GM19397 (cell line): ENCODE measurements around the gene OCA2.

Source experiments
- ATAC-seq: cut with Tn5 transposase; IDR thresholded peaks from one replicate; pipeline ENCODE4 v1.9.1; 2021; ENCODE audit warnings: mild to moderate bottlenecking, moderate library complexity; ENCODE audit not compliant: unreplicated experiment

The OCA2 gene

DNA sequence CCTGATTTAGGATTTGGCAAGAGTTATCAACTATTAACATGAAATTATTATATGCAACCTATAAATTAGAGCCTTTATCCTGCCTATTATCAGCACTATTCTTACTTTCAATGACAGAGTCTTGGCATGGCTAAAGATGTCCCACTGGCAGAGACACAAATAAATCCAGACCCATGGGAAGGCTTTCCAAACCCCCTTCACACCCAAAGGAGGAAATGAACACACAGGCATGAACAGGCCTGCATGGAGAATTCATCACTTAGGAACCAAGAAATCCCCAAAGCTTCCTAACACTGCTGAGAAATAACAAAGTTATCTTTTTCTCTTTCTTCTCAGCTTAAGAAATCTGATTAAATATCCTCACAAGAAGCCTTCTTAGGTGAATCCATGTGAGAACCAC is 213.9 kb downstream of the OCA2 start:
- ATAC-seq, result no peak

DNA sequence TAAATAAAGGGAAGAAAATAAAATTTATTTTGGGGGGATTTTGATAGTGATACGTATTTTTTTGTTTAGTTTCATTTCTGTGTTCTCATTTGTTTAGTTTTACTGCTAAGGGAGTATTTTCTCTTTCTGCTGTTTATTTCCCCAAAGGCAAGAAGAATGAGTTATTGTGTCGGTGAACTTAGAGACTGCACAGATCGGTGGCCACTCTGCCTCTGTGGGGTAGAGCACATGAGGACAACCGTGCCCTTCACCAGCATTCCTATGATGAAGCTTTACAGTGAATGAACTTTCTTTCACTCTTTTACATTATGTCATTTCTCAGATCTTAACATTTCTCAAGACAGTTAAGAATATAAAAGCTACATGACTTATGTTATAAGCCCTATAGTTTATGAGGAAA is 214.4 kb downstream of the OCA2 start:
- ATAC-seq, result no peak

DNA sequence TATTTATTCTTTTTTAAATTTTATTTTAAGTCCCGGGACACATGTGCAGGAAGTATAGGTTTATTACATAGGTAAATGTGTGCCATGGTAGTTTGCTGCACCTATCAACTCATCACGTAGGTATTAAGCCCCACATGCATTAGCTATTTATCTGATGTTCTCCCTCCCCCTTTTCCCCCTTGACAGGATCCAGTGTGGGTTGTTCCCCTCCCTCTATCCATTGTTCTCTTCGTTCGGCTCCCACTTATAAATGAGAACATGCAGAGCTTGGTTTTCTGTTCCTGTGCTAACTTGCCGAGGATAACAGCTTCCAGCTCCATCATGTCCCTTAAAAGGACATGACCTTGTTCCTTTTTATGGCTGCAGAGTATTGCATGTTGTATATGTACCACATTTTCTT is 220.3 kb downstream of the OCA2 start:
- no peak for ATAC-seq

DNA sequence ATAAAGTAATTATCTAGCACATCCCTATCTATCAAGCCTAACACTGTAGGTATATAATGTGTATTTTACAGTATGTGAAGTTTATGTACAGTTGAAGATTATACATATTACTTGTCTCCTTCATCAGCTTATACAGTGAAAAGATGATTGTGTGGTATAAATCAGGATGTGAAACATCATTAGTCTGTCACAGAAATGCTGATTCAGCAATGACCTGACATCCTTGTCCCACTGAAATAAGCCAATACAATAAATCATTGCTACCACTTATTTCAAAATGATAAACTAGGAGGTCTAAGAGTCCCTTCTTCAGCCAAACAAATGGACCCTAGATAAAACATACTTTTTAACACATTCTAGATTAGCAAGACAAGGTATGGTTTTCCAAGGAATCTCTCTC is 225.3 kb downstream of the OCA2 start:
- no peak for ATAC-seq

DNA sequence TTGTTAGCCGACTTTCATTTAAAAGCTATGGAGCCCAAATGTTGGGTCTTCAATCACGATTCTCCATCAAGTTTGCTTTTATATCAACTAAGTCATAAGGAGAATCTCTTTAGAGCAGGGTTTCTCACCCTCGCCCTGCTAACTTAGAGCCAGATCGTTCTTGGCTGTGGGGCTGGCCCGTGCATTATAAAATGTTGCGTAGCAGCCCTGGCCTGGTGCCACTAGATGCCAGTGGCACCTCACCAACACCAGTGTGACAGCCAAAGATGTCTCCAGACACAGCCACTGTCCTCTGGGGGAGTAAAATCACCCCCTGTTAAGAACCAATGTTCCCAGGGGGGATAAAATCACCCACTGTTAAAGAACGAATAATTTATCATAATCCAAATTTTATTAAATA is 226.1 kb downstream of the OCA2 start:
- no peak for ATAC-seq

DNA sequence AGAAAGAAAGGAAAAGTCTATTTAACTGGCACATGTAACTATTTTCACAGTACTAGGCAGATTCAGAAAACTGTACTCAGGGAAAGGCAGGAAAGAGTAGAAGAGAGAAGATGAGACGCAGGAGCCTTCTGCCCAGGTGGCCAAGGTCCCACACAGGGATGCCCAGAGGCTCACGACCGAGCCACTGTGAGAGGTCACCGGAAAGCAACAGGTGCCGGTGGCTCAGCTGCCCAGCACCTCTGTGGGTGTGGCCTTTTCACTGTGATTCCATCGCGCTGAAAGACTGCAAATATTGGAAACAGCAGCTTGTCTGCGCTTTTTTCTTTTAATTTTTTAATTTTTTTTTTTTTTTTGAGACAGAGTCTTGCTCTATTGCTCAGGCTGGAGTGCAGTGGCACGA is 226.8 kb downstream of the OCA2 start:
- ATAC-seq, result no peak

DNA sequence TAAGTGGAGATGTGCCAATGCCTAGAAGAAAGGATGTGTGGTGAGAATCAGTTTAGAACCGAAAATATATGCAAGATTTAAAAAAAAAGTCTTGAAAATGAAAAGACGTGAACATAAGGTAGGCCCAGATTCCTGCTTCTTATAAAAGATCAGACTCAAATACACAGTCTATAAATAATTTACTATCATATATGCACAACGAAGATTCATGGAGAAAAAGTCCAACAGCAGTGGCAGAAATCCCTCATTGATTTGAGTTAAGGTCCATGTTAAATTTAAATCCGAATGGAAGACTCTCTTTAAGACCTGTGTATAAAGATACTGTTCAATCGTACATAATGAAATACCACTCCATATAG is 227.2 kb downstream of the OCA2 start:
- ATAC-seq, result no peak

DNA sequence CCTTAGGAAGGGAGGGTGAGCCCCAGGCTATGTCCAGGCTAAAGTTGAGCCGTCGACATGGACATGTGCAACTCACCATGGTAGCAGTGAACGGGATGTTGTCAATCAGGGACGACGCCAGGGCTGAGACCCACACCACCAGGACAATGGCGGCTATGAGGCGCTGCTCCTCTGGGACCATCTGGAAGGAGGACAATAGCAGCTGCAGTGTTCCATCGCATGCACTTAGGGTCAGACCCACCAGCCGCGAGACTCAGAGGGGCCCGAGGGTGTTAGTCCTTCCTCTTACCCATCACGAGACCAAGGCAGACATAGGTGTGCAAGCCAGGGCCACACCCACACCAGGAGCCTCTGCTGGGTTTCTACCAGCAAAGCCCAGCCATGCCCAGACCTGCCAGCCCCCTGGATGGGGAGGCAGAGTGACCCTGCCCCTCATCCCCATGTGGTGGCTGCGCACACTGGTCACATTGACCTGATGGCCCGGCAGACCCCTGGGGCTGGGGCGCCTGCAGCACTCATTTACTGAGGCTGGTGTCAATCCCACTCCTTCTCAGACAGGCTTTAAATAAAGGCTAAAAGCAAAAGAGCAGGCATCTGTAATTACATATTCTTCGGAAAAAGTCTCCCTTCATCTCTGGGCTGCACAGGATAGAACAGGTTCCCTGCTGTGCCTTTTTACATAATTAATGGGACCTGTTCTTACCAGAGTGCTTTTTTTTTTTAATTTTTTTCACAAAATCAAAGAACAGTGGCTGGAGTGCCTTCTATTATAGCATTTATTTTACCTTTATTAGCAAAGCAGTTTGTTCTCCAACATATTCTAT is 227.8 kb downstream of the OCA2 start:
- ATAC-seq, result no peak

DNA sequence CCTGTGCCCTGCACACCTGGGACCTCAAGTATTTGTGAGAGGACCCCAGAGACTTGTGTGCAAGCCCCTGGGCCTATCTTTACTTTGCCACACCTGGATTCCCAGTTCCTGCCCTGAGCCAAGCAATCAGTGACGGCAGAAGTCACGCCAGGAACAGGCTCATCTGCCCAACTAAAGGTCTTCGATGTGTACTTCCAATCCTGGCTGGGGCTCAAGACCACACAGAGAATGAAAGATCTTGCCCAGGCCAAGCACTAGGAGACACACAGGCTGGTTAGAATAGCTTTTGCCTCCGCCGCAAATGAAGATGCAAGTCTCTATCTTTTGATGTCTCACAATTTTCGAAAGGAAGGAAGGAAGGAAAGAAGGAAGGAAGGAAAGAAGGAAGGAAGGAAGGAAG is 228.8 kb downstream of the OCA2 start:
- ATAC-seq, result no peak

DNA sequence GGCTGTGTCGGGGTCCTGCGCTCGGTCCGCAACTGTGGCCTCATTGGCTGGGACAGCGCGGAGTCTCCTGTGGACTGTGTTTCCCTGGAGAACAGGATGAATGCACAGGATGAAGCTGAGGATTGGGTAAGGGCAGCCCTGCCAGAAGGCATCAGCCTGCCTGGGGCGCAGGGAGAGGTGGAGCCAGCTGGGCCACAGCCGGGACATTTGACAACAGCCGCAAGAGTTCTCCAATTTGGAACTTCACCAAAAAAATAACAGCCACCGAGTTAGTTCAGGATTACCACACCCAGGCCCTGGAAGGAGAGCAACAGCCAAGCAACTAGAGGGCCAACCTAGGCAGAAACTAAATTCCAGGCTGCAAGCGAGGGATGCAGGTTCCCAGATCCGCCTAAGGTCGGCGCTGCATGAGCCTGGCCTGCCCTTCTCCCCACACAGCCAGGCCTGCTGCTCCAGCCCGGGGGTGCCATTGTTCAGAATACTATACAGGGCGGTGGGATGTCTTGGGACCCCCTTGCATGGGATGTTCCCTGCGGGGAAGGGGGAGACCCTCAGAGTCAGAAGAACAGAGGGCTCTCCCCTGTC is 229.3 kb downstream of the OCA2 start:
- ATAC-seq, result no peak

DNA sequence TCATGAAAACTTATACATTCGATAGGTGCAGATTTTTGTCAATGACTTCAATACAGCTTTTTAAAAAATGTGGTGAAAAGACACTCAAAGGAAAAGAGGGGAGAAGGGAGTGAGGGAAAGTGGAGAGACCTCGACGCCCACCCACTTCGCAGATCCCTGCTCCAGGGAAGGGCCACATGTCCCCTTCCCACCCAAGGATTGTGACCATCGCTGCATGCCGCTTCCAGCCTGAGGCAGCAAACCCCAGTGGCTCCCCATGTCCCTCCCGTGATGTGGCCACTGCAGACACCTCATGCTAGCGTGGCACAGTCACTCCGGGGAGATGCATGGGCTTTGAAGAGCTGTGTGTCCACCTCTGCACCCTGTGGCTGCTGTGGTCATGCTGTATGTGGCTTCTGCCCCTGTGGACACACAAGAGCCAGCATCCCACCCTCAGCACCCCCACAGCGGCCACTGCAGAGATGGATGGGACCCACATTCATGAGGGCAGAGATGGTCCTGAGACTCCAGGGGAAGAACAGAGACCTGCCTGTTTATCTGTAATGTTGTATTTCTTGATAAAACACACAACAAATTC is 230.2 kb downstream of the OCA2 start:
- ATAC-seq, result no peak

DNA sequence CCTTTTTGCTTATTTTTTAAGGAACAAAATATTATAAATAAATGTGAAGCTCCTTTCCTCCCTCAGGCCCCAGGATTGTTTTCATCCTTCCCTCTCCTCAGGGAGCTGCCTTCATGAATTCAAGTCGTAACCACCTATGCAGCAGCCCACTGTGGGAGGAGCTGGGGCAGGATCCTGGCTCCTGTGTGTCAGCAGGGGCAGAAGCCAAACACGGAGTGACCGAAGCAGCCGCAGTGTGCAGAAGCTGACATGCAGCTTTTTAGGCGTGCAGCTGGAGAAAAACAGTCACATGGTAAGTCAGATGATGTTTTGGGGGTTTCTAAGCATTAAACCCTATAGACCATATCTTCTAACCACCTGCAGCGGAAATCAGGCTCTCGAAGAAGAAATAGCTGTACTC is 231.3 kb downstream of the OCA2 start:
- no peak for ATAC-seq

DNA sequence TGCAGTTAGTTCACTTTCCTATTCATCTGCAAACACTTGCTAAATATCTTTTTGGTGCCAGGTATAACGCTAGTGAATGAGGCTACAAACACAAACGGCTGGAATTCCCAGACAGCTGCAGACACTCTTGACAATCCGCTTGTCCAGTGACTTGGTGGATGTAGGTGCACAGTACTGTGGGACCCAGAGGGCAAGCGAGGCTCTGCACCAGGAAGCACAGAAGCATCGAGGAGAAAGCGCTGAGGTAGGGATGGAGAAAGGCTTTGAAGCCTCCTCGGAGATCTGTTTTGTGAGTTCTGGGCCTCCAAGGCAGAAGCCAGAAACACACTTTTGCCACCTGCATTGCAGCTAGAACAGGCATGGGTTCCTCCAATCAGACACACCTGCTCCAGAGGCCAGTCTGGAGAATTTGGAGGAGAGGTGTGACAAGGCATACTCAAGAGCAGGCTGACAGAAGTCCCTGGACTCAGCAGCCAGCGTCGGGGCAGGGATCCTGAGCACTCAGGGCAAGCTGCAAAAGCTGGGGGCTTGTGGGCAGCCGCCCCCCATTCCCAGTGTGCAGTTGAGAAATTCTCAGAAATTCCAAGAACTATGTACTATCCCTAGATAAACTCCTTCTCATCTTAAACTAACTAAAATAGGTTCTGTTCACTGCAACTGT is 232.5 kb downstream of the OCA2 start:
- no peak for ATAC-seq

DNA sequence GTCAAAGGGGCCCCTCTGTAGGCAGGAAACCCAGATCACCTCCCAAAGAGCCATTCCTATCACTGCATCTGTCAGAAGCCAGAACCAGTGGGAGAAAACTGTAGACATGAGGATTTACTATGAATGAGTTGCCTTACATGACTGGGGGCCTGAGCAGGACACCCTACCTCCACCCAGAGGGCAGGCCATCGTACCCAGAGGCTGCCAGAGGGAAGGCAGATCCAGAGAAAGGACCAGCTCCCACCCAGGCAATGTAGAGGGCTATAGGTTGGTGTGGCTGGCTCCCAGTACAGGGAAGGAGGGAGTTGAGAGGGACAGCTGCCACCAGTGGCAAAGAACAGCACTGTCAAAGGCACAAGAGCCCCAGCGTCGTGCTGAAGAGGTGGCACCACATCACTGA is 233.2 kb downstream of the OCA2 start:
- no peak for ATAC-seq

DNA sequence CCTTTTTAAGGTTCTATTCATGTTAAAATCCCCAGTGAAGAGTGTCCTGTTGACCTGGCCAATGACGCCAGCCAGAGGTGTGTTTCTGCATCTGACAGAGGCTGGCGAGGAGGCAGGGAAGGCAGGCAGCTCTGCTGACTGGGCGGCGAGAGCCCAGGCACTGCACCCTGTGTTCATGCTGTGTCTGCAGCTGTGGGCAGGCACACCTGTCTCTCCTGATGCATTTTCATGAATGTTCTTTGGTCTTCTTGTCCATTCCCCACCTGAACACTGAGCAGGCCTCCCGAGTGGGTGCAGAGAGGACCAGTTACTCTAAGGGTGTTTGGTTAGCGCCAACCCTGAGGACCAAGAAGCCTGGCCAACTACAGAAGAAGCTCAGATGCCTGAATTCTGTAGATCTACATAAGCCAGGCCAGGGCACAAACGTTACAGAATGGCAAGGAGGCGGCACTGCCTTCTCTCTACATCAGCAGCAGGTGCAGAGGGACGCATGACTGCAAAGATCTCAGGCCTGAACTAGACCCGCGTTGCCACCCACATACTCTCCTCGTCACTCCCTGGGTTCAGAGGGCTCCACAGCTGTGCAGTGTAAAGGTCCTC is 233.7 kb downstream of the OCA2 start:
- ATAC-seq, result no peak

DNA sequence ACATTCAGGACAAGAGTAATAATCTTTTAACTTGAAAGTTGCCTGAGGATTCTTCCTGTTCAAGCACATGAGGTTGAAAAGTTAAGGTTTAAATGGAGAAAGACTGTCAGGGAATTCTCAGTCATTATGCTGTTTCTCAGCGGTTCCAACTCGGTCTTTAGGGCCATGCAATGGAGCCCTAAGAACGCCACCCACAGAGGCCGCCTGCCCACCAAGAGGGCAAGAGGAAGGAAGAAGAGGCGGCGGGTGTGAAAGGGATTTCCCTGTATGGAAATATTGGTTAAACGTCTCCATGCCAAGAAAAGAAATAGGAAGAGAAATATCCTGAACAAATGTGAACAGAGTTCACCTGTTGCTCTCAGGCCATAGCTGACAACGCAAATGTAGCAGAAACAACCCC is 234.4 kb downstream of the OCA2 start:
- ATAC-seq, result no peak

DNA sequence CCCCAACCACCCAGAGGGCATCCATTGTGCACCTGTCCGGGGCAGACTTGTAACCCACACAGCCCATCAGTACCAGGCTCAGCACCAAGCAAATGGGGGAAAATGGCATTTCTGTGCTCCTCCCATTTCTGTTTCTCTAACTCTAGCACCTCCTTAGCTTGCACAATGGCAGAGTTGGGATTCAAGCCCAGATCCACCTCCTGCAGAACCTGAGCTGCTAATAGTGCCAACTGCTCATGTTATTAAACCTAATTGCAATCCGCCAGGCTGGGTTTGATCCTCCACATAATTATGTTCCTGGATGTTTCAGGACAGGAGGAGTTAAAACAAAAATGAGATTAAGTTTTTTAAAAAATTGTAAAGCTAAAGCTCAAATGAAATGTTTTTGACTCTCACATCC is 235.0 kb downstream of the OCA2 start:
- no peak for ATAC-seq

DNA sequence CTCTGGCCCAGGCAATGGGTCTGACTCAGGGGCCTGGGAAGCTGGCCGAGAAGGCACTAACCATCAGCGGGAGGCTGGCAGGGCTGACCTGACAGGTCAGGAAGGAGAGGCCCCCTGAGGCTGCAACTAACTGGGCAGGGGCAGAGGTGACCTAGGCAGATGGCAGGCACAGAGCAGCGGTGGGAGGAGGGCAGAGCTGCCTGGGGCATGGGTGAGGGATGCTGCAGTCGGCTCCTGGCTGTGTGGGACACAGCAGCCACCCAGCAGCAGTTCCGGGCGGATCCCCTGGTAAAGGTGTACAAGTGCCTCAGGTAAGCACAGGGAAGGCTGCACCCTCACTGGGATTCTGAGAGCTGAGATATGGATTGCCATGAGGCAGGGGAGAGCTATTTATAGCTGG is 236.1 kb downstream of the OCA2 start:
- no peak for ATAC-seq

DNA sequence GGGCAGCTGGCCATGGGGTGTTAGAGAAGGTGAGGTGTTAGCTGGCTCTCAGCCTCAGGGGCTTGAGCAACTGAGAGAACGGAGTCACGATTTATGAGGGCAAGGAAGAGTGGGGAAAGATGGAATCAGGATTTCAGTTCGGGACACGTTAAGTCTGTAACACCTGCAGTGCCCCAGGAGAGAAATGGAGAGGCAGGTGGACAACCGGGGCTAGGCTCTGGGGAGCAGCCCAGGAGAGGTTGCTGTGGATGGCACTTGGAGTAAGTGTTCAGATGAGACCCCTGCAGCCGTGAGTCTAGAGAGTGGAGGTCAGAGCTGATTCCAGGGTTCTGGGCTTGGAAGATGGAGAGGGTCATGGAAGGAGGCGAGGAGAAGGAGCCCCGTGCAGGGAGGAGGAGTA is 237.9 kb downstream of the OCA2 start:
- ATAC-seq, result no peak

DNA sequence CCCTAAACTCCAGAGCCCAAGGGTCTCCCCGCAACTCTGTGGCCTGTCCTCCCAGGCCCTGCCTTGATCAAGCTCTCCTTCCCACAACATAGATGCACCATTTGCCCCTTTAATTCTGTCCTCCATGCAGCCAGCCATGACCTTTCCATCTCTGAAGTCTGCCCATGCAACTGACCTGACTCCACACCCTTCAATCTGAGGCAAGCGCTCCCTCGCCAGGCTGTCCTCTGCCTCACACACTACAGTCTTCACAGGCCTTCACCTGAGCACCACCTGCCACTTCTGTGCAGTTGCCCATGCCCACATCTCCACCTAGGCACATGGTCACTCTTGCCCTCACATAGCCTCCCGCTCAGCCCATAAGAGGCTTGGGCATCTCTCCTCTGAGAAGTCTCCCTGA is 244.0 kb downstream of the OCA2 start:
- no peak for ATAC-seq

DNA sequence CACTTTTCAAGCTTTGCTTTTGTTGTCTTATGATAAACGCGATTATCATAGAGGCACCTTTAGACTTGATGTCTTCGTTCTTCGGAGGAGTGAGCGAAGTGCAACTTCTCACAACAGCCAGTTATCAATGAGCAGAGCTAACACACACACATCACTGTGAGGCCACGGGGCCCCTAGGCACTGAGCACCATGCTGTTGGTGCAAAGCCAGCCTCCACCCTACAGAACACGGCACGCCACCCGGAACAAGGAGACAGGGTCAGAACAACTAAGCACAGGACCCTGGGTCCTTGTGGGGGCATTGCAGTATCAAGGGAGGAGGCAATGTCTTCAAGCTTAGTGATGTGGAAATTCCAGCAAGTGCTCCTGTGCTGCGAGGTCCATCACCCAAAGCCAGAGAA is 244.5 kb downstream of the OCA2 start:
- ATAC-seq, result no peak
